Activated CD4-positive, alpha-beta T cell treated with anti-CD3 and anti-CD28 coated beads for 24 hours (primary cell): ENCODE data around the gene NCF2.

Experiments
- DNase-seq, 2 donors: peaks; one replicate each; pipeline ENCODE4 v3.0.0-alpha.2; 2020; ENCODE audit warnings: low read depth in 2 of 2

NCF2 gene

DNA sequence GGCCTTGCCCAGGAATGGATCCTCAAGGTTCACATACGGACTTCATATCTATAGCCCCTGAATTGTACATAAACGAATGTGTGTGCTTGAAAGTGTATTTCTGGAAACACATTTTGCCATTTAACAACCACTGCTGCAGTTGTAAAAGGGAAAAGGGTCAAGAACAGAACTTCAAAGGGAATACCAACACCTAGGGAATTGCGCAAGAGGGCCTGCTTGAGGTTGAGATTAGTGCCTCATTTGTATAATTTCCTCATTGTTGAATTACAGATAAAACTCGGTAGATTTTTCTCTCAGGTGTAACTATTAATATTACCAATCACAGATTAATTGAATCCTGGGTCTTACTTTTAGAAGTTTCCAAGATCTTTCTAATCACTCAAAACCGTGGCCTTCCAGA lies 6.1 kb downstream of the NCF2 start:
- no peak for DNase-seq

DNA sequence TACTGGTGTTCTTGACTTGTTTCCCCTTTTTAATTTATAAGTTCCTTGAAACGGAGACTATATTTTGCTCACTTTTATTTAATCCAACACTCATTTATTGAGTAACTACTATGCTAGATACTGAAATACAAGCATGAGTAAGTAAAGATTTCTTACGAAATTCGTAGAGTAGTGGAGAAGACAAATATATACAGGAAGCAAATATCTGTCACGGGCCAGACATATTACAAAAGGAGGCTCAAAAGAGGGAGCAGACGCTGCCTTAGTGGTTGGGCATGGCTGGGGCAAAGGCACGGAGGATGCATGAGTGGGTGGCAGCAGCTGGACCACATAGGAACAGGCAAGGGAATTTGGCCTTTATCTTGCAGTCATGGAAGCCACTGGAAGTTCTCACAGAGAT lies 6.8 kb downstream of the NCF2 start:
- no peak for DNase-seq

DNA sequence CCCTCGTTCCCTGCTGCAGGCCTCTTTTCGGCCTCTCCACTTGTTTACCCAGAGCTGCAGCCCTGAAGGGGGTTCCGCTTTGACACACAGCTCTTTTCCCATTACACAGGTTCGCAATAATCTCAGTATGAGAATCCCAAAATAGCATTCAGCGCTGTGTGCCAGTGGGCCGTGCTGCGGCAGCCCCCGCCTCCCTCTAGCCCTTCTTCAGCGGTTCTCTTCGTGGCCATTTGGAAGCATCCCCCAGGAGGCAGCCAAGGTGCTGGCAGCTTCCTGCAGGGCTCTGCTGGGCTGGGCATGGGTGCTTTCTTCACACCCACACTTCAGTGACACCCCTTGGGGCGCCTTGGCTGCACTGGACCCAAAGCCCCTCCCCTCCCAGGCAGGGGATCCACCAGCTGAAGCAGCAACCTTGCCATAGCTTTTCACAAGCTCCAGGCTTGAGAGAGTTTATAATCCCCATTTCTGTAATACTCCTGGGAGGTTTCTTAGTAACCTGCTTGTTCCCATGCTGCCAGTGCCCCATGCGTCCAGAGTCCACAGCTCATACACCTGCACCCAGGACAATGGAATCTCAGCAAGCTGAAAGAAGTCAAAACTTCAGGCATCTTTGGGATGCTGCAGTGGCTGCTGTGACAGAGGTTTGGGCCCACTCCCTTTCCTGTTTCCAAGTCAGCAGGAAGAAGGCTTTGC lies 8.1 kb downstream of the NCF2 start:
- no peak for DNase-seq

DNA sequence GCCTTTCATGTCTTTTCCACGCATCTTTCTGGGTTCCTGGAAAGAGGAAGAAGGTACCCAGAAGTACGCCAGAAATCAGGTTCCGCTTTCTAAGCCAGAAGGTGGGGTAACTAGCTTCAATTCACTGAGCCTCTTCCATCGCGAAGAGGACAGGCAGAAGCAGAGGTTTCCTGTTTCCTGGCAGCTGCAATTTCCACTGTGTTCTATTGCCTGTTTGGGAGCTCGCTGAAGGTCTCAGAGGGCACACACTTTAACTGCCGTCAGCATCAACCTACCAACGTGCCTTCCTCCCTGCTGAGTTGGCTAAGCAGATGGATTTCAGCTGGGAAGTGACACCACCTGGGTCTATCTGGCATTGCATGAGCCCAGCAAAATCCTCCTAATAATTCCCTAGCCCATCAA lies 10.0 kb downstream of the NCF2 start:
- no peak for DNase-seq

DNA sequence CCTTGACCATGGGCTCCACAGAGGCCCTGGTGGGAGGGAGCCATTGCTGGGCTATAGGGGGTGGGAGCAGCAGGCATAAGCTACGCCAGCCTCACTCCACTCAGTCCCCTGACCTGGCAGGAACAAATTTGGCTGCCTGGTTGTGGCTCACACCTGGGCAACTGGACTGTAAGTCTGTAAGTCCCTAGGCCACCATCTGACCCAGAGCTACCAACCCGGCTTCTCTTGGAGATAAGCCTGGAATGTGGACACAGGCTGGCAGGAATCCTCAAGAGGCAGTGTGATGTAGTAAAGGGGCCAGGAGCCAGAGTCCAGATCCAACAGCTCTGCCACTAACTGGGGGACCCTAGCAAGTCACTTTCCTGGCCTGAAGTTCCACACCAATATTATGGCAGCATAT lies 11.4 kb downstream of the NCF2 start:
- no peak for DNase-seq

DNA sequence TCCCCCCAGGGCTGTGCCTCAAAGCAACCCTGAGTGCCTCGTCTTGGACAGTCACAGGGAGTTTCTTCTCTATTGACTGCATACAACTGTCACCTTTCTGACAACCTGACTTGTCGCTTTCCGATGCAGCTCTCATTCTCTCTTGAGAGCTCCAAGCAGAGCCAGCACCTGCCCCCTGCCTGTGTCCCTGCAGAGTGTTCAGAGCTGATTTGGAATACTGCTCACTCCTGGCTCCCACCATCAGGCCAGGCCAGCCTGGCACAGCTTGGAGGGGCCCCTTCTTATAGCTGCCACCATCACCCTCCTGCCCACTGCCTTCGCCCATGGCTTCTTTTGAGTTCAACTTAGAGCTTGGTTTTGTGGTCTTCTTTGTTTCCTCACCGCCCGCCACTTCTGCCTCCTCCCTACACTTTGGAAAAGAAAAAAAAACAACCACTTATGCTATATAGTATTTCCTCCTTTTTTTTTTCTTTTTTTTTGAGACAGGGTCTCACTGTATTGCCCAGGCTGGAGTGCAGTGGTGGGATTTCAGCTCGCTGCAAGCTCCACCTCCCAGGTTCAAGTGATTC lies 12.3 kb downstream of the NCF2 start:
- no peak for DNase-seq

DNA sequence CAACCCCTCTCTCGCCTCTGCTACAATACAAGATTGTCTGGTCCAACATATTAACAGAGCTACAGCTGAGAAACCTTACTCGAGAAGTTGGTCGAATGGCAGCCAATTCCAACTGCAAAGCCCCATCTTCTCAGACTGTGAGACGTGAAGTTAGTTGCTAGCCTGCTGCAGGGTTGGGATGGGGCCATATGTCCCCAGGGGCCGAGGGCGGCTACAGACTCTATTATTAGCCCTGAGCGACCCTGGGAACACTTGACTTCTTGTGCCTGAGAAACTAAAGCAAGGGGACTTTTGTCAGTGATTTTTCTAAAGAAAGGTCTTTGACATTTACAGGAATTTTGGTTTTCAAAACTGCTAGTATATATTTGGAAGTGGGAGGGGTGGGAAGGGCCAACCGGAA lies 13.7 kb downstream of the NCF2 start:
- DNase-seq, result no peak

DNA sequence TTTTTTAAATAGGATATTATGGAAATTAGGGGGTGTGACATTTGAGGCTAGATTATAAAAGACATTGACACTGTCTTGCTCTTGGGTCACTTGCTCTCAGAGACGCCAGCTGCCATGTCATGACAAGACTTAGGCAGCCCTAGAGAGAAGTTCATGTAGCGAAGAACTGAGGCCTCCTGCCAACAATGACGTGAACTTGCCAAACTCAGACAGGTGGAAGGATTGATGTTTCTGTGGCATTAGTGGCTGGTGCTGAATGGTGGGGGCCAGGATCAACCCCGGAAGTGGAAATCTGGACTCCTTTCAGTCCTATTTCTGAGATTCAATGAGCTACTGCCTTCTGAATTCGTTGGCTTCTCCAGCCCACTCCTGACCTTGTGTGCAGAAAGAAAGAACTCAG lies 14.7 kb downstream of the NCF2 start:
- DNase-seq, result no peak

DNA sequence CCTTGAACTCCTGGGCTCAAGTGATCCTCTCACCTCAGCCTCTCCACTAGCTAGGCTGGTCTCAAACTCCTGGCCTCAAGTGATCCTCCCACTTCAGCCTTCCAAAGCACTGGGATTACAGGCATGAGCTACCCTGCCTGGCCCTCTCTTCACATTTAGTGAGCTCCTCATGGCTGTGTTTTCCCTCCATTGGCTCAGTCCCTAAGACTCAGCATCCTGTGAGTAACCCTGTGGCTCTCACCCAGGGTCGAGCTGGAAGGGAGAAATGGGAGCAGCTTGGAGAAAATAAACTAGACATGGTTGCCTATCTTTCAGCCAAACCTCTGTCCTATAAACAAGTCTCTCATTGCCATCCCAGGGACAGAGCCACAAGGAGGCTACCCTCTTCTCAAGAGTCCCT lies 17.5 kb downstream of the NCF2 start:
- DNase-seq, result no peak

DNA sequence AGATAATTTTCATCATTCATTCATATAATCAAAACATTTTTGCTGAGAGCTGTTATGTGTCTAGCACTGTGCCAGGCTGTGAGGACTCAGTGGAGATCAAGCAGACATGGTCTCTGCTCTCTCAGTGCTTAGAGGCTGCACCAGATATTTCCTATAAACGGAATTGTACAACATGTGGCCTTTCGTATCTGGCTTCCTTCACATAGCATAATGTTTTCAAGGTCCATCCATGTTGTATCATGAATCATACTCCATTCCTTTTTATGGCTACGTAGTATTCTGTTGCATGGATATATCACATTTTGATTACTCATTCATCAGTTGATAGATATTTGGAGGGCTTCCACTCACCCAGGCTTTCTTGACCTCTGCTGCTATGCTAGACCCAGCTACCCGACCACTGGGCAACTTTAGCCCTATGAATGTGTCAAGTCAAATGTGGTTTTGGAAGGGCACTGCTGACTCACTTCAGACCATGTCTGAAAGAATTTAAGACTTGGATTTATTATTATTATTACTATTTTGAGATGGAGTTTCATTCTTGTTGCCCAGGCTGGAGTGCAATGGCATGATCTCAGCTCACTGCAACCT lies 18.5 kb downstream of the NCF2 start:
- DNase-seq, result no peak

DNA sequence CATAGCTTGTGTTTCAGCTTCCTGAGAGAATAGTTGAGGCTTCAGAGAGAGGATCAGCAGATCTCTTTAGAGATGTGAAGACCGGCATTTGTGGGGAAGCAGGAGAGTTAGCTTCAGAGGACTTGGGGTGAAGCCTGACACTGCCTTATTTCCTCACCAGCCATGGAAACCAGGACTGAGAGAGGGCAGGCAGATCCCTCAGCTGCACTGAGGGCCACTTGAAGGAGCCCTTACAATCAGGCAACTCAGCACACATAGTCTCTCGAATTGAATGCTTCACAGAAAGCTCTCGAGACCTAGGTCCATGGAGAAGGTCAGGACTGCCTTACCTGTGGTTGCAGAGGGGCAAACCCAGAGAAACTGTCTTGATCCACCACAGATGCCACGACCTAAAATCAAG lies 19.8 kb downstream of the NCF2 start:
- DNase-seq, result no peak

DNA sequence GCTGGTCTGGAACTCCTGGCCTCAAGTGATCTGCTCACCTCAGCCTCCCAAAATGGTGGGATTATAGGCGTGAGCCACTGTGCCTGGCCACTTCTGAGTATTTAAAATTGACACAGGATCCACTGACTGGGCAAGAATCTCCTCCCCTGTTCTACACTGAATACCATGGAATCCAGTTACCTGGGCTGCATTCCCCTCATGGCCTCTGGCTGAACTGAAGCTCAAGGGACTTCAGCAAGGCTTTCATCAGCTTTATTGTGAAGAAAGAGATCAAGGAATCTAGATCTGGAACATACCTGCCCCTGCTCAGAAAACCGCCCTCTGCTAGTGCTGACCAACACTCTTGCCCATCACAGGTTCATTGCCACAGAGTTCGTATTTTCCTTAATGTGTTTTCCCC lies 20.5 kb downstream of the NCF2 start:
- no peak for DNase-seq

DNA sequence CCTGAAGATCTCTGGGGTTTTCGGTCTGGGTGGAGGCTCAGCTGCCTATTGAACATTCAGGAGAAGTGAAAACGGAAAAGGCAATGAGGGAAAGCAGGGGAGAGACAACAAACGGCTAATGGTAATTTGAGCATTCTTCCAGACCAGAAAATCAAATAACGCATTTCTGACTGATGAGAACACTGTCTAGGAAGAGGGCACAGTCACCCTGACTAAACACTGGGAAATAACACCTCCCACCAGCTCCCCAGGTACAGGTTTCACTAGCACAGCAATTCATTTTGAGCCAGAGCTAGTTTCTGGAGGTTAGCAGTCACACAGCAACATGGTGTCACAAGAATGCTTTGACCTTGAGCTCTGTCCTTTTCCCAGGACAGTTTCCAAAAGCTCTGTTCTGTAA lies 21.1 kb downstream of the NCF2 start:
- no peak for DNase-seq

DNA sequence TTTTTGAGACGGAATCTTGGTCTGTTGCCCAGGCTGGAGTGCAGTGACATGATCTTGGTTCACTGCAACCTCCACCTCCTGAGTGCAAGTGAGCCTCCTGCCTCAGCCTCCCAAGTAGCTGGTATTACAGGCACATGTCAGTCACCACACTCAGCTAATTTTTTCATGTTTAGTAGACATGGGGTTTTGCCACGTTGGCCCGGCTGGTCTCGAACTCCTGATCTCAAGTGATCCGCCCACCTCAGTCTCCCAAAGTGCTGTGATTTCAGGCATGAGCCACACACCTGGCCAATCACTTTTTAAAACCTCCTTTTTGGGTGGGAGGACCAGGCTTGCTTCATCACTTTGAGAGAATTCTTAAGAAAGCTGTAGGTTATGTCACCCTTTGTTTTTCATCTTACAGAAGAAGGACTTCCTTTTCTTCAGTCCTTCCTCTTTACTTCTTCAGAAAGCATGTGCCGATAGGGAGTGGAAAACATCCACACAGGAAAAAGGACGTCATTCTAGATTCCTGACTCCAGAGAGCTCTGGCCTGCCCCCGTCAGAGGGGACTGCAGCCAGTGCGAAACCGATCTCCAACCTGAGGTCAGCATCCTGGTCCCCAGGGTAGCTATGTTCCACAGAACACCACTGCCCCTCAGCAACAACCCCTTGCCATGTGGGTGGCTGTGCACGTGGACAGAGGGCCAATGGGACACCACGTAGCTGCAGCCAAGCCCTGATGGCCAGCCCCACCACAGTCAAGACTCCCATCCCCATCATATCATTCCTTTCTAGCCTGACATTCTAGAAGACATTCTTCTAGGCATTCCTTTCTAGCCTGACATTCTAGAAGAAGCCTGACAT lies 21.9 kb downstream of the NCF2 start:
- DNase-seq, result no peak

DNA sequence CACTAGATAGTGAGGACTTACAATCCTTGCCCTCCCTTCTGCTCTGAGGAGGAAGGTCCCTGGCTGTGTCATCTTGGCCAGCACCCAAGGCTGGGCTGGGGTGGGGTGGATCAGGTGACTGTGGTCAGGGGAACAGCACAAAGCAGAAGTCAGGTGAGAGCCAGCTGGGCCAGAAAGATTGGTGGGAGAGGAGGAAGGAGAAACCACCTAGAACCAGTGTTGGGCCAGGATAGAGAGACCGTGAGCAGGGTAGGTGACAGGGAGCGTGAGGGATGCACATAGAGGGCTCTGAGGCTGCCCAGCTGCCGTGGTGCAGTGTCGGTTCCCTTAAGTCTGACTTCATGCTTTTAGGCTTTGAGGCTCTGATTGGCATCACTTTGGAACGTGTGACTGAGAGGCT lies 22.7 kb downstream of the NCF2 start:
- DNase-seq, result no peak

DNA sequence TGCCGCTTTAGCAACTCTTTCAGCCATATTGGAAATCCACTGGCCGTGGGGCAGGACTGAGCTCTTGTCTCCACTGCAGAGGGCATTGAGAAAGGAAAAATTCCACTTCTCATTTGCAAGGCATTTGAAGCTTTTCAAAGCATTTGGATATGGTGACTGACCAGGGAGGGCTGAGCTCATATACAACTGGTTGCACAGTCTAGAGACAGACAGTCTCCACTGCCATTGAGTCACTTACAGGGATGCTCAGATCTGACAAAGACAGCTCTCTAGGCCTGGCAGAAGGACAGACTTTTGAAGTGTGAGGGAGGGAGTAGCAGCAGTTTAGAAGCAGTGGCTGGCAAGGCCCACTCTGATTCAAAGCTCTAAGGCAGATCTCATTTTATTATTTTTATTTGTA lies 24.2 kb downstream of the NCF2 start:
- no peak for DNase-seq

DNA sequence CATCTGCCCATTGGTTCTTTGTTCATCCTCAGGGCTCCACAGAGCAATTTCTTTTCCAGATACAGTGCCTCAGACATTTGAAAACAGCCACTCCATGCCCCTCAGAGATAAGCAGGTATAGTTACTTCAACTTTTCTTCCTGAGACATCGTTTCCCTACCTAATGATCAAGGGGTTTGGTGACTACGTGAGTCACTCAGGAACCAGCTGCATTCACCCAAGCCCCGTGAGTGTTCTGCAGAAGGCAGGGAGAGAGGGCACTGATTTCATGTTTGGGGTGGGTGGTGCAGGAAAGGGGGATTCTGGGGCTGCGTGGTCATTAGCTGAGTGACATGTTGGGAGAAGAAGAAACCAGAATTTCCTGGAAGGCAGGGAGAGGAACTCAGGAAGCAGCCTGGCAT lies 25.0 kb downstream of the NCF2 start:
- DNase-seq, result no peak

DNA sequence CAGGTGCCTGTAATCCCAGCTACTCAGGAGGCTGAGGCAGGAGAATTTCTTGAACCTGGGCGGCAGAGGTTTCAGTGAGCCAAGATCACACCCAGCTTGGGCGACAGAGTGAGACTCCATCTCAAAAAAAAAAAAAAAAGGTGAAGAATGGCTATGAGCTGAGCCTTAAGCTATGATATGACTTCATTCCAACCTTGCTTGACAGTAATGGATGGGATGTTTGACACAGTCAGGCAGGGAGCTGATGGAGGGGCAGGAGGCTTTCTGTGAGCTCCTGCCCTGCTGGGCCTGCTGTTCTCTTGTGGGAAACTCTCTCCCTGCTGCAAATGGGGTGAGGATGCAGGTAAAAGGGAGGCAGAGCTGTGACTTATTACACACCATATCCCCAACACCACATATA lies 27.6 kb downstream of the NCF2 start:
- no peak for DNase-seq

DNA sequence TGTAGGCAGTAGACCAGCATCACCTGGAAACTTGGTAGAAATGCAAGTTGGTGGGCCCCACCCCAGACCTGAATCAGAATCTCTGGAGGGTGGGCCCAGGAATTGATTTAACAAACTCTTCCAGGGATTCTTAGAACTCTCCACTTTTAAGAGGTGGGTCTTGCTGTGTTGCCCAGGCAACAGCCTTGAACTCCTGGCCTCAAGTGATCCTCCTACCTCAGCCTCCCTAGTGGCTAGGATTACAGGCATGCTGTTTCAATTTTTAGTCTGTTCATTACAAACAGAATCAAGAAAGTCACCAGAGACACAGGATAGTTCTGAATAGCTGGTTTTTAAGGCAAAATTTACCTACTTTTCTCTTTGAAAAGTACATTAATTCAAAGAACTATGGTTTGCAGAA lies 31.2 kb downstream of the NCF2 start:
- DNase-seq, result no peak

DNA sequence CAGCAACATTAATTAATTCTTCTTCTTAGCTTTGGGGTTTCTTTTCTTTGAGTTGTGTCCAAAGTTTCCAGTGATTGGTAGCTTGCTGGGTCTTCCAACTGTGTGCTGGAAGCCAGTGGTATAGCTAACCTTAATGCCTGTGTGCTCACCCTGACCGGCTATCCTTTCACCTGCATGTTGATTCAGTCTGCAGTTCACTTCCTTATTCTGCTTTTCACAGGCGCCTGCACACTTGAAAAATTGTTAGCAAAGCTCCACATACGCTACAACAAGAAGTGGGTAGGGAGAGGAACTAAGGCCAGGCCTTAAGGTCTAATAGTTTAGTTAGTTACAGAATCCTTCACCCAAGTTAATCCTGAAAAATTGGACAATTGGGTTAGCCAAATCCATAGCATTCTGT lies 35.7 kb downstream of the NCF2 start:
- DNase-seq, result no peak

DNA sequence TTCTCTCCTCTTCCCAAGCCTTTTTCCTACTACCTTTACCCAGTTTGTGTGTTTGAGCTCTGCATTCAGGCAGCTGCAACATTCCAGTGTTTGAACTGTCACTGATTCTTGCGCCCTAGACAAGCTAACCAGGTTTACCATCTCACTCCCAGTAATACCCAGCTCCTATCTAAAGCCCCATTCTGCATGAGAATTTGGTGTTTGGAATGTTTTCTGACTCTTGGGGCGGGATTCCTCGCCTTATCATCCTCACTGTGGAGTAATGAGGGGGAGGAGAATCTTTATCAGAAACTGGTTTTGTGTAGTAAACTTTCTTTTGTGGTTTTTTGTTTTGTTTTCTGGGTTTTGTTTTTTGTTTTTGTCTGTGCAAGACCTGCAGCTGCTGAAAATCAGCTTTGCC lies 36.5 kb downstream of the NCF2 start:
- no peak for DNase-seq

DNA sequence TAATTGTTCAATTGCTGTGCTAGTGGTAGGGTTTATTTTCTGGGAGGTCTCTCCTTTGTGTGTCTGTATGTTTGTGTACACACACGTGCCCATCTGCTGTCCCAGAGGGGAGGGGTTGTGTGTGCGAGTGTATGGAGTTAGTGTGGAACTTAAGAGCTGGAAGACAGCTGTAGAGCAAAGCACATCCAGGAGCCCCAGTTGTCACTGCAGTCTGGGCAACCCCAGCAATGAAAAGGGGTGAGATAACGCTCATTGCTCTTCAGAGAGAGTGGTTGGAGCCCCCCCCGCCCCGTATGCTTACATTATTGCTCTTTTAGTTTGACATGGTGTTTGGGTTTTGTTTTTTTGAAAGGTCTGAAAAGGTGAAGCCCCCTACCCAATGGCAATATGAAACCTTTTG lies 36.9 kb downstream of the NCF2 start:
- no peak for DNase-seq

DNA sequence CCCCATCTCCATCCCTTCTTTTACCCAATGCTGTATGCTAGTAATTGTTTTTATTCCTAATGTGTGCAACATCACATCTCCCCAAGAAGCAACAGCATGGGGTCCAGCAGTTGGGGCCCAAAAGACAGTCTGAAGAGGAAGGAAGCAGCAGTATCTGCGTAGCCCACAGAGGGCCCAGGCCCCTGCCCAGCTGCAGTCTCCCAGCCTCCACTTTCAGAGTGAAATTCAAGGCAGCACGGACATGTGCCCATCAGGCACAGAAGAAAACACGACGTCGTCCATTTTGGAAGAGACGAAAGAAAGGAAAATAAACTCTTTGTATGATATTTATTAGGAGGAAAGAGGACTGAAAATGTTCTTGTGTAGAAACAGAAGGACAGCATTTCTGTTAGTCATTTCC lies 37.4 kb downstream of the NCF2 start:
- no peak for DNase-seq
